Measurements from ENCODE around the gene DCDC2.
"Not testable (repeated sequence)": the region's sequence is repeated elsewhere in the genome, so short reads cannot be mapped to it uniquely, and the experiment has no call there.

Gene DCDC2

DNA sequence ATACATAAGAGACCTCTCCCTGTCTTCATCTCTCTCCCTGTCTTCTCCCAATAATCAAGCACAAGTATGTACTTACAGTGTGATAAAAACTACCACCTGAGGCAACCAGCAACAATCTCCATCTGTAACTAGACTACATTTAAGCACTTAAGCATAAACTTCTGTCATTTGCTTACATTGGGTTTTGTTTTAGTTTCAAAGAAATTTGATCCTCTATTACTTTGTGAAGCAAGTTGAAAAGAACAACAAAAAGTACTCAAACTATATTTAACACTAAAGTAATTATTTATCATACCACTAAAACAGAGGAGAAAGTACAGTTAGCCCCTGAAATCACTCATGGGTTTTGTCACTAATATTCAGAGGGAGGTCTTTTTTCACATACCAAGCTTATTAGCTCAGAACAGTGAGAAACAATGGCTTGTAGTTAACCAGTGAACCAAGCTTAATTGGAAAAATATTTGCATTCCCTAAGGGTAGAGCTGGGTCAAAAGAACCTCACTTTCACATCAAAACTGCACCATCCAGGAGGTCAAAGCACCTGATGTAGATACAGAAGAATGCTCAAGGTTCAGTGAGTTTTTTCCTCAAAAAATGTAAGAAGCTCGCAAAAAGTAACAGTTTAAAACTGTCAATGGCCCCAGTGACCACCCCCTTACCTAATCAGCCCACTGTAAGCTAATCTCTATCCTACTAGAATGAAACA is 34.1 kb downstream of the DCDC2 start:
- no peak for DNase-seq

- no peak for DNase-seq
Observed at GRCh38 chr6:24322924-24323323, 34.9 kb downstream of the DCDC2 start.

- not testable (repeated sequence) for DNase-seq
Observed at GRCh38 chr6:24322446-24322845, 35.4 kb downstream of the DCDC2 start.

DNA sequence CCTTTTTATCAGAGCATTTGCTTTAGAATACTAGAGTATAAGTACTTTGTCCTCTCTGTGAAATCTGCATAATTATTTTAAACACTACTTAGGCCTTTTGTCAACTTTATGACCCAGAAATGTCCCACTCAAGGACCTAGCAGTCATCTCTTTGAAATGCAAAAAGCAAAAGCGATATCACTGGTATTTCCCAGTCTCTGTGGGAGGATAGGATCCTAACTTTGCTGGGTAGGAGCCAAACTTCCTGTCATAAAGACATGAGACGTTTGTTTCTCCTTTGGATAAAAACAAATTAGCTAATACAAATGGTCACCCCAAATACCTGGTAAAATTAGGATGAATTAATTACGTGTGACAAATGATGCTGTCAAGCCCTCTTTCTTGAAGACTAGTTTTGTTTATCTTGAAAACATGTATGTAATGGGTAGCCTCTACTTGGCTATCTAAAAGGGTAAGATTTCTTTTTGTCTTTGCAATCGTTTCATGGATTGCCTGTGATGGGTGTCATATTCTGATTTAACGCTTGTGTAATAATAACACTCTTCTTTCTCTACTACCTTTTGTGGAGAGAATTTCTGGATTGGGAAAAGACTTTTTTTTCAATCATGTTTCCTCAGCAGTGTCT is 36.2 kb downstream of the DCDC2 start:
- no peak for DNase-seq

DNA sequence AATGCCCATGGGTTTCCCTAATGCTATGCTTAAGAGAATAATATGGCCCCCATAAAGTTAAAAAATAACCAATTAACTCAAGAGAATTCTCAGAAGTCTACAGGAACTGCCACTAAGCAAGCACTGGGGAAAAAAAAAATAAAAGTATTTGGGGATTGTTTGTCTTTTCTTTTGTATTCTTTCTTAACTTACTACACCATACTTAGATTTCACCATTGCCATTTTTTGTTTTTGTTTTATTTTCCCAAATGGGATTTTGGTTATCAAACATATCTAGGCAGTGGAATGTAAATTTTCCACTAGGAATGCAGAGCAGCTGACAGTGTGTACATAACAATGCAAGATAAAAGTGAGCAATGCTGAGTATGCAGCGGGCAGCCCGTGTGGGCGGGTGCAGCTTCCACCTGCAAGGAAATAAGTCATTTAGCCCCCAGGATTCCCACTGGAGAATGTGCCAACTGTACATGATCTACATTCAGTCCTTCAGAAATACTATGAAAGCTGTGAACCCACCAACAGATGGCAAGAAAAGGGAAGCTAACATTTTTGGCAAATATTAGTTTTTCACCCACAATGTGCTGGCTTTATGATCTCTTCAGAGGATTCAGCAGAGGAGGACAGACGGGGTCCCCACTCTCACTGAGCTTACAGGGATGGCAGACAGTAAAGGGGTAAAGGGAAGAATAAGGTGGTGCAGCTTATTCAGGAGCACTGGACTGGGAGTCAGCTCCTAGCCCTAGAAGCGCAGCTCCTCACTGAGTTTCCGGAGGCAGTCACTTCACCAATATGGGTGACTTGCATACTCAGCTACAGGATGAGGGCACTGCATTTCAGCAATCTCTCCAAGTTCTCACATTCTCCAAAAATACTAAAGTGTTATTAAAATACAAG is 44.4 kb downstream of the DCDC2 start:
- no peak for DNase-seq

- DNase-seq = not testable (repeated sequence)
Observed at GRCh38 chr6:24311775-24312174, 46.1 kb downstream of the DCDC2 start.

GRCh38 chr6:24307881-24308280 is 50.0 kb downstream of the DCDC2 start:
- DNase-seq = no peak

GRCh38 chr6:24306936-24307335 is 50.9 kb downstream of the DCDC2 start:
- no peak for DNase-seq

GRCh38 chr6:24306038-24306437 is 51.8 kb downstream of the DCDC2 start:
- DNase-seq = no peak

- no peak for DNase-seq
Observed at GRCh38 chr6:24296944-24297343, 60.9 kb downstream of the DCDC2 start.

DNA sequence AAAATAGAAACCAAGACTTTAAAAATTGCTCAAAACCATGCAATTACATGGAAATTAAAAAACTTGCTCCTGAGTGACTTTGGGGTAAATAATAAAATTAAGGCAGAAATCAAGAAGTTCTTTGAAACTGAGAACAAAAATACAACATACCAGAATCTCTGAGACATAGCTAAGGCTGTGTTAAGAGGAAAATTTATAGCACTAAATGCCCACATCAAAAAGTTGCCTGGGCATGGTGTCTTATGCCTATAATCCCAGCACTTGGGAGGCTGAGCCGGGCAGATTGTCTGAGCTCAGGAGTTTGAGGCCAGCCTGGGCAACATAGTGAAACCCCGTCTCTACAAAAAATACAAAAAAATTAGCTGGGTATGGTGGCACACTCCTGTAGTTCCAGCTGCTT is 64.0 kb downstream of the DCDC2 start:
- not testable (repeated sequence) for DNase-seq

DNA sequence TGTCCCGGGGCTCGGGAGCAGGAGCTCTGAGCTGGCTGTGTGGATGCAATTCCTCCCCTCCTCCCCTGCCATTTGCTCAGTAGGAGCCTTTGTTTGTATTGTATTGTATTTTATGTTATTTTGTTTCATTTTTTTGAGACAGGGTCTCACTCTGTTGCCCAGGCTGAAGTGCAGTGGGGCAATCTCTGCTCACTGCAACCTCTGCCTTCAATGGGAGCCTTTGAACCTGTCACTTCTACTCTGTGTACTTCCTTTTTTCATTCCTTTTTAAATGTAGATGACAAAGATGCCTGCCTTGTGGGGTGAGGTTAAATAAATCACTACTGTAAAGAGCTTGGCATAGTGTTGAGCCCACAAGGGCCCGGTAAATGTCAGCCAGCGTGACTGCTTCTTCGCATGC is 70.6 kb downstream of the DCDC2 start:
- DNase-seq = no peak

- DNase-seq = no peak
Observed at GRCh38 chr6:24284006-24284405, 73.9 kb downstream of the DCDC2 start.

DNA sequence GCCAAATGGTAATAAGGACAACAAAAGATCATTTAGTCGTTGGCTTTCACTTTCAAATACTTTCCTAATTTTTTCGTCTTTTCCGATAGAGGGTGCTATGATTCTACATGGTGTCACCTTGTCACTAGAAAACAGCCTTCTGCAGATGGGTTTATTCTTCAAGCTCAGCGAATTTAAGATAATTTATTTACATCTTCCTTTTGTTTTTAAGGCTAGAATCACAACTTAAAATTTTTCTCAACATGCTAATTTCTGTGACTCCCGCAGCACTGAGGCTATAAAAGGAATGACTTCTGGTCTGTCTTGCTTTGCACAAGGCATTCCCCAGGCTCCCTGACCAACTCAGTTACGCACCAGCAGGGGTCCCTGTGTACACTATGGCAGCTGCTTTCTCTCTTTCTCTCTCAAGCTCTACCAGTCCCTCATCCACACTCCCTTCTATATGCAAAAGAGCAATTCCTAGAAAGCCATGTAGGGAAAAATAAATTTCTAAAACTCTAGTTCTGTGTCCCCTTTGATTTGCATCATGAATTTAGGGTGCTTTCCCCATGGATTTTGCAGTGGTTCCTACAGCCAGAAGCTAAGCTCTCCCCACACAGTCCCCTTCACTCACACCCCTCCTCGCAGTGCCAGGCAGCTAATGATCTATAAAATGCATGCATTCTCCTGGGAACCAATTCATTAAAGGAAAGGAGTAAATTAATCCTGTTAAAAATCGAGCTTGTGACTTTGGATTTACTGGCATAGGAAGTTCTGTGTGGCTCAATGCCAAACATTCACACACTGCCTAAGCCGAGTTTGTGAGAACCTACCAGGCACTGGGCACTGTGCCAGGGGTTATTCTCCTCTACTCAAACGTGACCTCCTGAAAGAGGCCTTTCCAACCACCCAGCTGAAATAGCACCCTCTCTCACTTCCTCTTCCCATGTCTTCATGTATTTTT is 74.5 kb downstream of the DCDC2 start:
- DNase-seq = peak; percentile 73 to 76

DNA sequence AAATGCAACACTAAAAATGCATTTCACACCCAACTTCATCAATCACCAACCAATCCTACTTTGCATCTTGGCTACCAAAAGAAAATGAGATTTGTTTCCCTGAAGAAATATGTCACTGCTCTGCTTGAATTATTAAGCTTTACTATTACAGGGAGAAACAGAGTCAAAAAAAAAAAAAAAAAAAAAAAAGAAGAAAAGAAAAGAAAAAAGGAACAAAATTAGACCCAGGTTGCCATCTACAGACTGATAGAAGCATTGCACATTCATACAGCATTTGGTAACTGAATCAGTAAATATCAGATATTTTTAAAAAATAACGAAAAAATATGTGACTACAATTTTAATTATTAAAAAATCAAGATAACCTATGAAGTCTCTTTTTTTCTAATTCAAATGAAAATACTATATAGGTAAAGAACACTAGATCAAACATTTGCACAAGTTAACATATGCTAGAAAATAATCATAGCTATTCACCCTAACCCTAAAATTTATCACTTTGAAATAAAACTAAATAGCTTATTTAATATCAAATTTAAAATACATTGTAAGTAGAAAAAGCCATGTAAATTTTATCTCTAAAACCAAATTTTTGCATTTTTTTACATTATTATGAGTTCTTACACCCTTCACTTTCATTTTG is 83.3 kb downstream of the DCDC2 start:
- DNase-seq = peak; percentile 6 to 13

DNA sequence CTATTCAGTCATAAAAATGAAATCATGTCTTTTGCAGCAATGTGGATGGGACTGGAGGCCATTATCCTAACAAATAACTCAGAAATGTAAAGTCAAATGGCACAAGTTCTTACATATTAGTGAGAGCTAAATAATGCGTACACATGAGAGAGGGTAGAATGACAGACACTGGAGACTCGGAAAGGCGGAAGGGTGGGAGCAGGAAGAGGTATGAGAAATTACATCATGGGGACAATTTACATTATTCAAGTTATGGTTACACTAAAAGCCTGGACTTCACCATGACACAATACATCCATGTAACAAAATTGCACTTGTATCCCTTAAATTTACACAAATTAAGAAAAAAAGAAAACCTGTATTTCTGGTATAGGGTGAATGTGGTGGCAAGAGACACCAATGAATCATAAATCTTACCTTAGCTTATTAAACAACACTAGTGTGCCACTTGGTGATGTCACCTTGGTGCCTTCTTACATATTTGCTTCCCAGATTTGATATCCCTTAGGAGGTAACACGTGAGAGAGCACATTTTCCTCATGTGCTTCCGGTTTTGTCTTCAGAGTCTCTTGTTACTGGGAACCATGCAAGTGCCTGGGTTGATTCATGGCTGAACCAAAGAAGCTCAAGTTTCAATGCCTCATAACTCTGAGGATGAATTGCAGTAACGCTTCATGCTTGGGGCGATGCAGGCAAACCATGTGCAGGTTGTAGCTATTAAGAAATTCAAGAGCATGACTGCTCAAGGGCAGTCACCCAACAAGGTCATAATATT is 84.6 kb downstream of the DCDC2 start:
- DNase-seq = no peak

DNA sequence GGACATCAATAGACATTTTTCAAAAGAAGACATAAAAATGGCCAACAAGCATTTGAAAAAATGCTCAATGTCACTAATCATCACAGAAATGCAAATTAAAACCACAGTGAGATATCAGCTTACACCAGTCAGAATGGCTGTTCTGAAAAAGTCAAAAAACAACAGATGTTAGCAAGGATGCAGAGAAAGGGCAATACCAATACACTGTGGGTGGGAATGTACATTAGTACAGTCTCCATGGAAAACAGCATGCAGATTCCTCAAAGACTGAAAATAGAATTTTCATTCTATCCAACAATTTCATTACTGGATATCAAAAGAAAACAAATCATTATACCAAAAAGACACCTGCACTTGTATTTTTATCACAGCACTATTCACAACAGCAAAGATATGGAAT is 85.3 kb downstream of the DCDC2 start:
- no peak for DNase-seq

GRCh38 chr6:24272148-24272547 is 85.7 kb downstream of the DCDC2 start:
- DNase-seq = no peak

DNA sequence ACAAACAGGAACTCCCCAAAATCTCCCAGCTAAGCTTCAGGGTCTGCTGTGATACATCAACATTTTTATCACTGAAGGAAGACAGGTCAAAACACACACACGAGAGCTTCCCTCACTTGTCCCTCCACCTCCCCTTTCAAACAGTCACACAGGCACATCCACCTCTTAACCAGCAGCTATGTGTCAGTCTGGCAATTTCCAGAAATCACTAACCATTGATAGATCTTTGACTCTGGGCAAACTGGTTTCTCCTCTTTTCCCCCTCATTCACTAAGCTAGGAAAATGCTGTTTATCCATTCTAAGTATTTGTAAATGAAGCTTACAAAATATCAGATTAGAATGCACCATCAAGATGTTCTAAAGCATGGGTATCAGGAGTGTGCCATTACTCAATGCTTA is 87.8 kb downstream of the DCDC2 start:
- no peak for DNase-seq

- not testable (repeated sequence) for DNase-seq
Observed at GRCh38 chr6:24258214-24258613, 99.6 kb downstream of the DCDC2 start.

DNA sequence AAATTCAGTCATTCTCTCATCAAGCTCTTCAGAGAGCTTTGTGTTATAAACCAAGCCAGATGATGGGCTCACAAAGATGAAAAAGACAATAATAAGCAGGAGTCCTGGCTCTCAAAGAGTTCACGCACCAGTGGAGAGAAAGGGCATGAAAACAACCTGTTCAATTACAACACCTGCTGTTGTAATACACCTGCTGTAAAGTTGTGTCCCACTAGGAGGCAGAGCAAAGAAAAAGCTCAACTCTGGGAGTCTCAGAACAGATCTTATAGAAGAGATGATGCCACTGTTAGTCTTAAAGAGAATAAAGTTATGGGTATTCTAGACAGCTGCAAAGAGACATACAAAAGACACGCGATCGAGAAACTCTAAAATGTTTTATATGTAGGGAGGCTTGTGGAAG is 100.6 kb downstream of the DCDC2 start:
- no peak for DNase-seq
